ENCODE data around the gene ITGA1.

The ITGA1 gene

GRCh38 chr5:52787600-52788504, at the start of gene ITGA1, which contains the start of gene PELO:
Gene ITGA1 (plus strand): TSS chr5:52787916. CDS start chr5:52788354, 438 bp downstream.
Gene PELO (plus strand): TSS chr5:52787916. CDS start chr5:52800395, 12,479 bp downstream.
- DNase-seq, result peak; percentile 79

DNA sequence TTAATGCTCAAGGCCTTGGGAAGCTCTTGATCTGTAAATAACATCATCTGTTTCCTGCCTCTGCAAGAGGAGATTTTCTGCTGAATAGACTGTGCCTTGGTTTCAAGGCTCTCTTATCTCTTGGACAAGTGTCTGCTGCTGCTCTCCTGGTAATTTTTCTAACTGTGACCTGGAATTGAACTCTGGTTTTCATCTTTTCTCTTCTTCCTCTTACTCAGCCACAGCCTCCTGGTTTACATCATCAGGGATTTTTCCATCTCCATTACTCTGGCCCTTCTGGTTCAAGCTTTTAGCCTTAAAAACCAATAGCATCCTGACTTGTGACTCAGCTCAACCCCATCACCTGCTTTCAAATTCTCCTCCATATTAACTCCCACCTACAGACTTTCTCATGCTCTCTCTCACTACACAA, 49.6 kb upstream of the ITGA1 start:
- DNase-seq, result no peak

DNA sequence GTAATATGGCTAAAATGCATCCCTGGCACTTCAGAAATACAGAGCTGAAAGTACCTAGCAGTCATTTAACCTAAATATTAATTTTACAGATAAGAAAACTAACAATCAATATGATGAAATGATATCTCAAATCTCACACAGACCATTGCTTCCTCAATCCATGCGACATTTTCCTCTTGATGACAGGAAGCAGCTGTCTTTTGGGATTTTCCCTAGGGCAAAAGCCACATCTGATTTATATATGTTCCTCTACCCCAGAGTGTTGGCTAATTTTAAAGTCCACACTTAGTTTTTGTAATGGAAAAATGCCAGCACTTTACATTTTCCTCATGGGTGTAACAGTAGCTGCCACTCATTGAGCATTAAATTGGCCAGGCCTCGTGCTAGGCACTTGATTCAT, 47.7 kb upstream of the ITGA1 start:
- no peak for DNase-seq

DNA sequence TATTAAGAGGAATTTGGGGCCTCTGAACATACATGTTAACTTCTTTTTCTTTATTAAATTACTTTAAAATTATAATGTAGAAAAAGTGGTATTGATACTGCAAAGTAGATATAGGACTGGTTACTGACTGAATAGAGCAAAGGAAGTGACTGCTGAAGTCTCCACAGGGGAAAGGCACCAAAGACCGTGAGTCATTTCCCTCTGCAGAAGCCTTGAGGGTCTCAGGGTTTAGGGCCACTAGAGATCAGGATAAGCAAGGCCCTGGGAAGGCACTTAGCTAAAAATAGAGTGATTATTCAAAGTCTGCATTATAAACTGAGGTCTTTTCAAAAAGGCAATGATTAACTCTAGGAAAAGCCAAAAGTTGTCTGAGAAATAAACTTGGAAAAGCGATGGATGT, 44.7 kb upstream of the ITGA1 start:
- DNase-seq, result no peak

GRCh38 chr5:52743529-52743928, 44.2 kb upstream of the ITGA1 start:
- no peak for DNase-seq

DNA sequence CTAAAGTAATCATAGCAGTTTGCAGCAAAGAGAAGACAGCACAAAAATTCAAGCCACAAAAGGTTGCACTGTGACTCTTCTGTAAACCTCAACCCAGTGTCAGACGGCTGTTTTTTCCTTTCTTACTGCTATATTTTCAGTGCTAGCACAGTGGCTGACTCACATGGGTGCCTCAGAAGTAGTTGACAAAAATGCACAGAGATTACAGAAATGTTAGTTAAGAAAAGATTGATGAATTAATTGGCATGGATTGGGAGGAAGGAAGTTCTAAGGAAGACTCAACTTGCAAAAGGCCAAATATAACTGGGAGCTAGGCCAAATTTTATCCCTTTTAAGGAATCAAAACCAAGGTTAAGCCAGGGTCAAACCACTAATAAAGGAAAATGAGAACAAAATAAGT, 43.7 kb upstream of the ITGA1 start:
- DNase-seq, result peak; percentile 64

DNA sequence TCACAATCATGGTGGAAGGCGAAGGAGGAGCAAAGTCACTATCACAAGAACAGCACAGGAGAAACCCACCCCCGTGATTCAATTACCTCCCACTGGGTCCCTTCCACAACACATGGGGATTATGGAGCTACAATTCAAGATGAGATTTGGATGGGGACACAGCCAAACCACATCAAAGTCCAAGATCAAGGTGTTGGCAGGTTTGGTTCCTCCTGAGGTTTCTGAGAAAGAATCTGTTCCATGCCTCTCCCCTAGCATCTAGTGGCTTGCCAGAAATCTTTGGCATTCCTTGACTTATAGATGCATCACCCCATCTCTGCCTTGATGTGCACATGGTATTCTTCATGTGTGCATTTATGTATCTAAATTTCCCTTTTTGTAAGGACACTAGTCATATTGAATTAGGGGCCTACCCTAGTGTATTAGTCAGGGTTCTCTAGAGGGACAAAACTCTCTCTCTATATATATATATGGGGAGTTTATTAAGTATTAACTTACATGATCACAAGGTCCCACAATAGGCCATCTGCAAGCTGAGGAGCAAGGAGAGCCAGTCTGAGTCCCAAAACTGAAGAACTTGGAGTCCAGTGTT, 42.8 kb upstream of the ITGA1 start:
- DNase-seq, result peak; percentile 59

DNA sequence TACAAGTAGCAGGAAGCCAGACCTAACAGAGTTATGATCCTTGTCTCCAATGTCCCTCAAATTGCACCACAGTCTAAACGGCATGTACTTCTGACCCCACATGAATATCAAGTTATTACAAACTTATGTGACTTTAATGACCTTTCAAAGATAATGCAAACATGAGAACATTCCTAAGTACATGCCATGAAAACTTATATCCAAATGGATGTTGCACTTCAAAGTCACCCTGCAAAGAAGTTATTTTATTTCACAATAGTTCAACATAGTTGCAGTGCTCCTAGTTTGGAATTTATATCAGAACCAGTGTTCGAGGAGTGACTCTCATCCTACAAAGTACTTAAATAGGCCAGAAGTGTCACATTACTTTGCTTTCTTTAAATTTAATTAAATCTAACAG, 41.2 kb upstream of the ITGA1 start:
- DNase-seq, result peak; percentile 73

GRCh38 chr5:52748590-52748989, 39.1 kb upstream of the ITGA1 start:
- no peak for DNase-seq

DNA sequence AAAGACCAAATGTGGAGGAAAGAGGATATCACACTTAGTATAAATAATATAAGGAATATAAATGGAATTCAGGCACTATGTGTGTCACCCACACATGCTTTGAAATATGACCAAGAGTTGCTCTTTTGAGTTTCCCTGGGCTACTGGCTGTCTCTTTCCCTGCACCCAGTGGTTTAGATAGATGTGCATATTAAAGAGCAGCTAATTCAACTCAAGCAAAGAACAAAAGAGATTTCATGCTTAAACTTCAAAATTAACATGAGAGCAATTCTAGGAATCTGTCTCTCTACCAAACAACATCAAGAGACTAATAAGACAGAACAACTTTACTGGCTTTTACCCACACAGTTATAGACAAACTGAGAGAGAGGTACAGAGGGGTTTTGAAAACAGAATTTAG, 38.0 kb upstream of the ITGA1 start:
- no peak for DNase-seq

DNA sequence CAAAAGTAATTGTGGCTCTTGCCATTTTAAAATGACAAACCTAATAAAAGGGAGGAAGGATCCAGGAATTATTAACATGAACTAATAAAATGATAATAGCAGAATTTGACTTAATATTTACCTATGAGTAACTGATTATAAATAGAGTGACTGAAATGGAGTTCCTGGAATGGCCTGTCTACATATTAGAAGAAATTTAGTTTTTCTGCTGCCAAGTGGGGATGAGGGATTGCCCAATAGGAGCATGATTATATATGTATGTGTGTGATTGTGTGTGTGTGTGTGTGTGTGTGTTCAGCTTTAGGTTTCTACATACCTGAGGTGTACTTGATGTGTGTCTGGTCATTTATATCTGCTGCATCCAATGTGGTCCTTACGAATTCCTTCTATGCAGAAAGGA, 36.6 kb upstream of the ITGA1 start:
- no peak for DNase-seq

DNA sequence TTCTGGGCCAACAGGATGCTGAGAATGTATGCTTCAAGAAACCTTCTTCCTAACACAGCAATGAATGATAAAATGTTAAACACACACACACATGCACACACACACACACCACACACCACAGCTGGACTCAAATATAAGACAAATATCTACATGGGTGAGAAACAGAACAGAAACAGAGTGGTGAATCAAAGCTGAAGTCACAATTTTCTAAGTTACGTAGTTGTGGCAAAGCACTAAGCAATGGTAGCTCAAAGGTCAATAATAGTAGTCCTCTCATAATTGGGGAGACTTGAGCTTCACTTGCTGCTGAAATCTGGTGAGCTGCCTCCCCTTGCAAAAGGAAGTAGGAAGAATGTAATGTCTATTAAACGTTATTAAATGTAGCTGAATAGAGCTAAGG, 33.7 kb upstream of the ITGA1 start:
- DNase-seq, result no peak

DNA sequence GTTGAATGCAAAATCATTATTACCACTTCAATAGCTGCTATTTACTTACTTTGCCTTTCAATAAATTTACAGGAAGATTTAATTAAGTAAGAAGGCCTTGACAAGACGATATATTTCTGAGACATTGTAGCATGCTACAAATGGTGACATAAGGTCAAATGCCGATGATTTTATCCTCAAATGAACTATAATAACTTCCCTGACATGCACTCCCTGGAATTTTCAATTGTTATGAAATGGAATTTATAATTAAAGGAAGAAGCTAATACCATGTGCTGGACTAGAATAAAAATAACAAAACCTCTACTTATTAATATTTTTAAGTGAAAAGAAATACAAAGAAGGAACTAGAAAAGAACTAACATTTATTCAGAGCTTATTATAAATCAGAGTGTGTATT, 30.2 kb upstream of the ITGA1 start:
- no peak for DNase-seq

GRCh38 chr5:52758014-52758413, 29.7 kb upstream of the ITGA1 start:
- DNase-seq, result no peak

DNA sequence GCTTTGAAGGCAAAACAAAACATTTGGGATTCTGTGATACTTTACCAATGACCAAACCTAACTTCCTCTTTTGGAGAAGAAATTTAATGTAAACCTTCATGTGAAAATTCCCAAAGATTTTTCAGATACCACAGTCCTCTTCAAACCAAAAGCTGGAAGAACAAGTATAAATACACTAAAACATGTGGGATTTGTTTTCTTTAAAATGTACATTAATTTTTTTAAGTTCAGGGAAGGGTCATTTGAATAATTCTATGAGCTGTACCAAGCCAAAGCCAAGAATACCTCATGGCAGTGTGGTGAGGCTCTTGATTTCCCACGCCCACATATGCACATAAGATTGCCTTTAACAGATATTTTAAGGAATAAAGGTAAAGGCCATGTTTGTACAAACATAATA, 28.4 kb upstream of the ITGA1 start:
- DNase-seq, result no peak

DNA sequence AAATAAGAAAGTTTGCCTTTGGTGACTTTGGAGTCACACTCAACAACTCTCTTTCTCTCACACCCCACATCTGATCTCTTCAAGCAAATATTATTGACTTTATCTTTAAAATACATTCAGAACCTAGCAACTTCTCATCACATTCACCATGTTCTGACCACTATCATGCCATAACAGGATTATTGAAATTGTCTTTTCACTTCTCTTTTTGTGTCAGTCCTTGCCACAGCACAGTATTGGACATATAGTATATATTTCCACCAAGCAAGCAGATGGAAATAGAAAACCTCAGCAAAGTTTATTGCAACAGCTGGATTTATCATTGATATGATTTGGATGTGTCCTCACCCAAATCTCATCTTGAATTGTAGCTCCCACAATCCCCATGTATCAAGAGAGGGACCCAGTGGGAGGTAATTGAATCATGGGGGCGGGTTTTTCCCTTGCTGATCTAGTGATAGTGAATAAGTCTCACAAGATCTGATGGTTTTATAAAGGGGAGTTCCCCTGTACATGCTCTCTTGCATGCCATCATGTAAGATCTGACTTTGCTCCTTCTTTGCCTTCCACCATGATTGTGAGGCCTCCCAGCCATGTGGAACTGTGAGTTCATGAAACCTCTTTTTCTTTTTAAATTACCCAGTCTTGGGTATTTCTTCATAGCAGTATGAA, 26.9 kb upstream of the ITGA1 start:
- no peak for DNase-seq

DNA sequence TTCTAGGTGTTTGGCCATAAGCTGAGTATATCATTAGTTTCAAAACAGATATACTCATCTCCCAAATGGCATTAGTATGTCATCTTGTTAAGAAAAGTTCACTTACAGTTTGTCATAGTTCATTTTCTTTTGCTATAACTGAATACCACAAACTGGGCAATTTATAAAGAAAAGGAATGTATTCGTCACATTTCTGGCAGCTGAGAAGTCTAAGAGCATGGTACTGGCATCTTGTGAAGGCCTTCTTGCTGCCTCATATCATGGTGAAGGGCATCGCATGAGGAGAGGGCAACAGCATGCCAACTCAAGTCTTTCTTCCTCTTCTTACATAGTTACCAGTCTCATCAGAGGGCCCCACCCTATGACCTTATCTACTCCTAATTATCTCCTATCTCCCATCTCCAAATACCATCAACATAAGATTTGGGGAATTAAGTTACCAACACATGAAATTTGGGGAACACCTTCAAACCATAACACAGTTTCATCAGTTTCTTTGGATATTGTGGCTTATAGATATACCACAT, 20.4 kb upstream of the ITGA1 start:
- no peak for DNase-seq

GRCh38 chr5:52767766-52768480, 19.8 kb upstream of the ITGA1 start:
- DNase-seq, result no peak

DNA sequence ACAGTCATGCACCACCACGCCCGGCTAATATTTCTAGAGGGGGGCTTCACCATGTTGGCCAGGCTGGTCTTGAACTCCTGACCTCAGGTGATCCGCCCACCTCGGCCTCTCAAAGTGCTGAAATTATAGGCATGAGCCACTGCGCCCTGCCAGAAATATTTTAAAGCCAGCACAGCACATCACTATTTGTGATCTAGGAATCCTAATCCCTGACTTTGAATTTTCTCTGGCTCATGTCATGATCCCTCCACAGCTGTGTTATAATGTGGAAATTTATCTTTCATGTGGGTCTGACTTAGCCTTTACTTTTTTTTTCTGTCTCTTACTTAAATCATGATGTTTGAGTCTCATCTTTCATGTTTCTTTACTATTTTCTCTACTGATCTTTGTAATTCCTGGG, 18.7 kb upstream of the ITGA1 start:
- DNase-seq, result peak; percentile 43

- DNase-seq, result no peak
Observed at GRCh38 chr5:52770287-52770939, 17.3 kb upstream of the ITGA1 start.

- DNase-seq, result no peak
Observed at GRCh38 chr5:52771343-52772039, 16.2 kb upstream of the ITGA1 start.

GRCh38 chr5:52772668-52773067, 15.0 kb upstream of the ITGA1 start:
- no peak for DNase-seq

Data from fibroblast of upper back skin (primary cell).